IMR-90 (cell line): Measurements from ENCODE around the gene SLC25A12.

Source experiments
- MAFK ChIP-seq: IDR thresholded peaks from 2 replicates; pipeline ENCODE4 v1.6.1; 2012; ENCODE audit warnings: low read depth, low read length, improper control_type of control experiment
- RAD21 ChIP-seq: IDR thresholded peaks from 2 replicates; pipeline ENCODE4 v1.6.1; 2012; ENCODE audit warnings: low read length, improper control_type of control experiment
- RCOR1 ChIP-seq: IDR thresholded peaks from 2 replicates; pipeline ENCODE4 v1.6.1; 2012; ENCODE audit warnings: mild to moderate bottlenecking, low read length, improper control_type of control experiment; ENCODE audit not compliant: insufficient replicate concordance
- TF ChIP-seq, protein P1 (sequence below): conservative IDR thresholded peaks from 2 replicates; pipeline ENCODE4 v1.5.1; 2012; ENCODE audit warnings: mild to moderate bottlenecking, low read depth, low read length, improper control_type of control experiment

DNA sequence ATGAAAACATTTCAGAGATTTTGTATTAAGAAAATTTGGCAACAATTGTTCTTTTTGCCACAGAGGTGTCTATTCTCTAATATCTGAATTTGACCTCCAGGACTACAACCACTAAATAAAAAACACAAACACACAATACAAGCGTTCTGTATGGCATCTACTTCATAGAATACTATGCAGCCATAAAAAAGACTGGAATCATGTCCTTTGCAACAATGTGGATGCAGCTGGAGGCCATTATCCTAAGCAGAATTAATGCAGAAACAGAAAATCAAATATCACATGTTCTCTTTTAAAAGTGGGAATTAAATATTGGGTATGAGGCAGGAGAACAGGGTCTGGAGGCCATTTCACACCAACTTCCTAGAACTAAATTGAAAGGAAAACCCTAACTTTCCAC lies 19.5 kb downstream of the SLC25A12 start:
- TF ChIP-seq, protein P1, sequence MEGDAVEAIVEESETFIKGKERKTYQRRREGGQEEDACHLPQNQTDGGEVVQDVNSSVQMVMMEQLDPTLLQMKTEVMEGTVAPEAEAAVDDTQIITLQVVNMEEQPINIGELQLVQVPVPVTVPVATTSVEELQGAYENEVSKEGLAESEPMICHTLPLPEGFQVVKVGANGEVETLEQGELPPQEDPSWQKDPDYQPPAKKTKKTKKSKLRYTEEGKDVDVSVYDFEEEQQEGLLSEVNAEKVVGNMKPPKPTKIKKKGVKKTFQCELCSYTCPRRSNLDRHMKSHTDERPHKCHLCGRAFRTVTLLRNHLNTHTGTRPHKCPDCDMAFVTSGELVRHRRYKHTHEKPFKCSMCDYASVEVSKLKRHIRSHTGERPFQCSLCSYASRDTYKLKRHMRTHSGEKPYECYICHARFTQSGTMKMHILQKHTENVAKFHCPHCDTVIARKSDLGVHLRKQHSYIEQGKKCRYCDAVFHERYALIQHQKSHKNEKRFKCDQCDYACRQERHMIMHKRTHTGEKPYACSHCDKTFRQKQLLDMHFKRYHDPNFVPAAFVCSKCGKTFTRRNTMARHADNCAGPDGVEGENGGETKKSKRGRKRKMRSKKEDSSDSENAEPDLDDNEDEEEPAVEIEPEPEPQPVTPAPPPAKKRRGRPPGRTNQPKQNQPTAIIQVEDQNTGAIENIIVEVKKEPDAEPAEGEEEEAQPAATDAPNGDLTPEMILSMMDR, result no peak
- no peak for TF ChIP-seq RAD21
- TF ChIP-seq MAFK, result no peak
- TF ChIP-seq RCOR1, result no peak
